Thoracic aorta (tissue), 2 donors: Measurements from ENCODE around the gene TTLL5. TPM values are rescaled to one million over a fixed set of nuclear protein-coding genes. Genes with fewer than 3 reads are reported as not detected.

ENCODE experiments used
- ATAC-seq: fragments of 150-250 bp; one replicate; pipeline ENCODE4 v1.8.0; 2017; ENCODE audit warnings: low read depth; ENCODE audit not compliant: insufficient number of reproducible peaks, low FRiP score
- DNase-seq: peaks from one replicate; pipeline ENCODE4 v3.0.0-alpha.2; 2020; ENCODE audit warnings: low spot score
- H3K27ac ChIP-seq, 2 donors: fragments of 200-600 bp; sonication (generic); 1 replicate in 1 of 2; 2 replicates in 1 of 2; pipeline ENCODE4 v1.5.1; 2016; ENCODE audit warnings: mild to moderate bottlenecking in 2 of 2, moderate library complexity in 2 of 2
- H3K27me3 ChIP-seq: fragments of 200-600 bp; sonication (generic); replicated peaks from 2 replicates; pipeline ENCODE4 v1.6.0; 2016; ENCODE audit warnings: mild to moderate bottlenecking; ENCODE audit not compliant: insufficient read depth
- H3K36me3 ChIP-seq: fragments of 200-600 bp; sonication (generic); one replicate; pipeline ENCODE4 v1.5.1; 2016
- H3K4me1 ChIP-seq, 2 donors: fragments of 200-600 bp; sonication (generic); 1 replicate in 1 of 2; 2 replicates in 1 of 2; pipeline versions ENCODE4 v1.5.1 to v1.6.0; 2016; ENCODE audit warnings: low read depth in 2 of 2, mild to moderate bottlenecking in 1 of 2; ENCODE audit not compliant: control insufficient read depth in 1 of 2
- H3K4me3 ChIP-seq: fragments of 200-600 bp; sonication (generic); 2 replicates; pipeline ENCODE4 v1.5.1; 2016; ENCODE audit warnings: mild to moderate bottlenecking
- H3K9me3 ChIP-seq: fragments of 200-600 bp; sonication (generic); 2 replicates; pipeline ENCODE4 v1.5.1; 2016
- total RNA-seq, 2 donors: library from RNA; depleted of rRNA; stranded (reverse); fragments of >200 nt; gene quantifications; one replicate each; pipeline versions ENCODE4 v1.1.0 to v1.2.3, GENCODE V29; 2016
- TF ChIP-seq, protein P1 (sequence below): fragments of 200-600 bp; sonication (generic); IDR thresholded peaks from one replicate; pipeline ENCODE4 v1.5.1; 2019; ENCODE audit warnings: antibody characterized with exemption

The TTLL5 gene
- total RNA-seq, 2 donors from 2014 or later, result 34.7 to 47.9 TPM

DNA sequence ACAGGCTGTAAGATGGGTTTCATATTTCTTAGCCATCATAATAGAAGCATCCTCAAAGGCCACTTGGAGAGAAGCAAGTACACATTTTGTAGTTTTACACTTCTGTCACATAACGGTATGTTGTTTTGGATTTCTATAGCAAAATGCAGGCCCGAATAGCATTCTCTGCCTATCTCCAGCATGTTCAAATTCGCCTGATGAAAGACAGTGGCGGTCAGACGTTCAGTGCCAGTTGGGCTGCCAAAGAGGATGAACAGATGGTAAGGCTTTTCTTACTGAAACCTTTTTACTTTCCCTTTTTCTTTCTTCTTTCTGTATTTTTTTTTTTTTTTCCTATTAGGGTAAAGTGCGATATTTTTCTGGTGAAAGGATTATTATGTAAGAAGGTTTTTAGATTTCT, 110.5 kb downstream of the TTLL5 start:
- no peak overlapping the region for H3K27ac ChIP-seq

DNA sequence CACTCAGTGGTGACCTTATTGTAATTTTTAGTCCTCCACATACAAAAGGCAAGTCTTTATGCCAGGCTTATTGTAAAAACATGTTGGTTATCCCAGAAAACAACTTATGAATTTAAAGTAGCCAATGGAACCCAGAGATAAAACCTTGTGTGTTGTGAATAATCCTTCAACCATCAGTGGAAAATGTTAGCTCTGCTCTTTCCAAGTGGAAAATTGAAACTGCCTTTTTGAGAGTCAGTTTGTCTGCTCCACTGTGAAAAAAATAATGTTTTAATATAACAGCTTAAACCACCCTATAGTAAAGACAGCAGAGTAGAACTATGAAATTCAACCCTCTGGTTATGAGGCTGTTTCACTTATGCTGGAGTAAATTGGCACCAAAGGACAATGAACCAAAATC, 112.0 kb downstream of the TTLL5 start:
- no peak overlapping the region for H3K27ac ChIP-seq
- H3K4me3 ChIP-seq, result no peak overlapping the region
- ATAC-seq (no peak), DNase-seq (no peak)
- TF ChIP-seq, protein P1, sequence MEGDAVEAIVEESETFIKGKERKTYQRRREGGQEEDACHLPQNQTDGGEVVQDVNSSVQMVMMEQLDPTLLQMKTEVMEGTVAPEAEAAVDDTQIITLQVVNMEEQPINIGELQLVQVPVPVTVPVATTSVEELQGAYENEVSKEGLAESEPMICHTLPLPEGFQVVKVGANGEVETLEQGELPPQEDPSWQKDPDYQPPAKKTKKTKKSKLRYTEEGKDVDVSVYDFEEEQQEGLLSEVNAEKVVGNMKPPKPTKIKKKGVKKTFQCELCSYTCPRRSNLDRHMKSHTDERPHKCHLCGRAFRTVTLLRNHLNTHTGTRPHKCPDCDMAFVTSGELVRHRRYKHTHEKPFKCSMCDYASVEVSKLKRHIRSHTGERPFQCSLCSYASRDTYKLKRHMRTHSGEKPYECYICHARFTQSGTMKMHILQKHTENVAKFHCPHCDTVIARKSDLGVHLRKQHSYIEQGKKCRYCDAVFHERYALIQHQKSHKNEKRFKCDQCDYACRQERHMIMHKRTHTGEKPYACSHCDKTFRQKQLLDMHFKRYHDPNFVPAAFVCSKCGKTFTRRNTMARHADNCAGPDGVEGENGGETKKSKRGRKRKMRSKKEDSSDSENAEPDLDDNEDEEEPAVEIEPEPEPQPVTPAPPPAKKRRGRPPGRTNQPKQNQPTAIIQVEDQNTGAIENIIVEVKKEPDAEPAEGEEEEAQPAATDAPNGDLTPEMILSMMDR, result no peak
- H3K9me3 ChIP-seq, result no peaks in the 10 kb centered on the region
- peaks cover 7 to 31% of the 10 kb centered on the region in 2 donors for H3K4me1 ChIP-seq
- peaks cover 5% of the 10 kb centered on the region for H3K36me3 ChIP-seq
- H3K27me3 ChIP-seq, result no peaks in the 10 kb centered on the region

More for the DNA sequence above, 110.5 kb downstream of the TTLL5 start:
- ATAC-seq, result no peak
- TF ChIP-seq, protein P1, result no peak
- no peak overlapping the region for H3K4me3 ChIP-seq
- peaks cover 5% of the 10 kb centered on the region for H3K36me3 ChIP-seq
- no peak for DNase-seq
- H3K4me1 ChIP-seq, result peaks cover 10 to 24% of the 10 kb centered on the region in 2 donors
- no peaks in the 10 kb centered on the region for H3K27me3 ChIP-seq
- H3K9me3 ChIP-seq, result no peaks in the 10 kb centered on the region

DNA sequence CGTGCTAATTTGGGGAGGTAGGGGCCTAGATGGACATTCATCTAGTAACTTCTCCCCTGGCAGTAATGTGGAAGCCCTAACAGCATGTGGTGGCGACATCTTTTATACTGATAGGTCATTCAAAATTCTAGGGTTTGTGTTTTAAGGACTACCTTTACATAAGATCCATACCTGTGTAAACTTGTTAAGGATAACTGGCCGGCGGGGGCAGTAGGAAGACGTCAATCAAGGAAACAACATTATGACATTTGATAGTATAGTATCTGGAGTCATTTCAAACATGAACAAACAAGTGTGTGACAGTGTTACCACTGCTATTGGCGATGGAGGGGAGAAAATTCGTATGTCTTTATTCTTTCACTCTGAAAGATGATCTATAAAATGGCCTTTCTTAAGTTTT, 120.0 kb downstream of the TTLL5 start:
- ATAC-seq (no peak), DNase-seq (no peak)
- Histone ChIP-seq H3K9me3 (no peaks in the 10 kb centered on the region), H3K4me3 (no peak overlapping the region), H3K4me1 (peaks cover 0 to 16% of the 10 kb centered on the region in 2 donors), H3K36me3 (peaks cover 7% of the 10 kb centered on the region), H3K27ac (no peak overlapping the region), H3K27me3 (no peaks in the 10 kb centered on the region)
- TF ChIP-seq, protein P1, result no peak

DNA sequence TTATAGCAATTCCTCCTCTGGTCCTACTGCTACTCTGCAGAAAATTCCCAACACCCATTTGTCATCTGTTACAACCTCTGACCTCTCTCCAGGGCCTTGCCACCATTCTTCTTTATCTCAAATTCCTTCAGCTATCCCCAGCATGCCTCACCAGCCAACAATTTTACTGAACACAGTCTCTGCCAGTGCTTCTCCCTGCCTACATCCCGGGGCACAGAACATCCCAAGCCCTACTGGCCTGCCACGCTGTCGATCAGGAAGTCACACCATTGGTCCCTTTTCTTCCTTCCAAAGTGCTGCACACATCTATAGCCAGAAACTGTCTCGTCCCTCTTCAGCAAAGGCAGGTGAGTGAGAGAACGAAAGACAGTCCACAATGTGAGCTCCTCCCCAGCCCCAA, 122.1 kb downstream of the TTLL5 start:
- Histone ChIP-seq H3K9me3 (no peaks in the 10 kb centered on the region), H3K27me3 (no peaks in the 10 kb centered on the region), H3K4me3 (no peak overlapping the region), H3K36me3 (peaks cover 7% of the 10 kb centered on the region), H3K4me1 (peaks cover 0 to 5% of the 10 kb centered on the region in 2 donors), H3K27ac (no peak overlapping the region)
- TF ChIP-seq, protein P1, result no peak
- DNase-seq, result no peak
- ATAC-seq, result no peak

DNA sequence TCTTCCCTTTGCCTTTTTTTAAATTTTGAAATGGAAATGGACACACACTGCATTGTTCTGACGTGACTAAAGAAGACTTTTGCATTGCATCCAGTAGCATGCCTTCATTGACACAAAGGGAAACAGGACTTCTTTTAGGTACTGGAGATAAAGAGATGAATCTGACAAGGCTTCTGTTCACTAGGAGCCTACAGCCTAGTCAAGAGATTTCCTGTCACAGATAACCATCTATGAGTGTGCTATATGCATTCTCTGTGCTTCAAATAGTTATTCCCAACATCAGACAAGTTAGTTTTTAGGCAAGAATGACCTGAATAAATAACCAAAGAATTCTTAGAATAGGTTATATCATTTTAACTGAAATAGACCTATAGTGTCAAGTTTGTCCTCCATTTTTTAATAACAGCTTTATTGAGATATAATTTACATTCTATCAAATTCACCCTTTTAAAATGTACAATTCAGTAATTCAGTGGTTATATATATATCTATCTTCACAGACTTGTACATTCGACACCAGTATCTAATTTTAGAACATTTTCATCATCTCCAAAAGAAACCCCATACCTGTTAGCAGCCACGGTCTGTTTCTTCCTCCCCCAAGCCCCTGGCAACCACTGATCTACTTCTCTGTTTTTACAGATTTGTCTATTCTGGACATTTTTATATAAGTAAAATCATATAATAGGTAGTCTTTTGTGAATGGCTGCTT, 122.7 kb downstream of the TTLL5 start:
- TF ChIP-seq, protein P1, result no peak
- no peak for DNase-seq
- H3K27me3 ChIP-seq, result no peaks in the 10 kb centered on the region
- no peak overlapping the region for H3K27ac ChIP-seq
- ATAC-seq, result no peak
- no peak overlapping the region for H3K4me3 ChIP-seq
- H3K36me3 ChIP-seq, result peaks cover 7% of the 10 kb centered on the region
- H3K4me1 ChIP-seq, result no peaks in the 10 kb centered on the region
- no peaks in the 10 kb centered on the region for H3K9me3 ChIP-seq
